Transverse colon (tissue), 1 donor: ENCODE measurements around the gene DOK1.

Source experiments
- EP300 ChIP-seq: sonication (generic); formaldehyde crosslinking; IDR thresholded peaks from one replicate; pipeline ENCODE4 v1.6.1; 2017; ENCODE audit warnings: antibody characterized with exemption, low read depth
- POLR2A ChIP-seq: fragments of 450-650 bp; IDR thresholded peaks from one replicate; pipeline ENCODE4 v1.6.1; 2016; ENCODE audit warnings: antibody characterized with exemption, mild to moderate bottlenecking, moderate library complexity

DNA sequence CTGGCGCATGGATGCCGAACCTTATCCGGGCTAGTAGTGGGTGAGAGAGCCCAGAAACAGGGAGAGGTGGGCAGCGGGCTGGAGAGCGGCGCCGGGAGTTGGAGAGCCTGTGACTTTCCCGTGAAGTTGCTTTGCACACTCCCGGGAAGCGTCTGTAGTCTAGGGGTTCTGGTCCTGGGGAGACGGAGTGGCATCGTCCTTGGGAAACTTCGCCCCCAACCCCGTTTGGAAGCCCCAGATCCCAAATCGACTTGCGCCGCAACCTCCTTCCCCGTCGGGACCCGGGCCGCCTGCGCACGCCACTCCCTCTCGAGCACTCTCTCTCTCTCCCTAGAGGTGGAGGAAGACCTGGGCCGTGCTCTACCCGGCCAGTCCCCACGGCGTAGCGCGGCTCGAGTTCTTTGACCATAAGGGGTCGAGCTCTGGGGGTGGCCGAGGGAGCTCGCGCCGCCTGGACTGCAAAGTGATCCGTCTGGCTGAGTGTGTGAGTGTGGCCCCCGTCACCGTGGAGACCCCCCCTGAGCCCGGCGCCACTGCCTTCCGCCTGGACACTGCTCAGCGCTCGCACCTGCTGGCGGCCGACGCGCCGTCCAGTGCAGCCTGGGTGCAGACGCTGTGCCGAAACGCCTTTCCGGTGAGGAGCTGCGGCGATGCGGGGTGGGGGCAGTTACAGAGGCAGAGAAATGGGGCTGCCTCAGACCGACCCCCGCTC lies 456 bp downstream of the DOK1 start:
- TF ChIP-seq EP300 (no peak), POLR2A (no peak)
